Type B pancreatic cell (in vitro differentiated cells): ENCODE results near the gene CNKSR3. TPM values are rescaled to one million over a fixed set of nuclear protein-coding genes. Genes with fewer than 3 reads are reported as not detected.
A peak's percentile ranks its signal among the peaks of the same experiment; 100 is the strongest.

Experiments used
- DNase-seq: peaks from one replicate; pipeline ENCODE4 v3.0.0; 2021; ENCODE audit warnings: mixed read lengths; ENCODE audit not compliant: unreplicated experiment; ENCODE audit errors: extremely low spot score
- H3K27ac Mint-ChIP-seq: 2 replicates; pipeline ENCODE4 v1.8.0; 2021; ENCODE audit warnings: mild to moderate bottlenecking, mixed read lengths
- H3K27me3 Mint-ChIP-seq: 2 replicates; pipeline ENCODE4 v1.8.0; 2021; ENCODE audit warnings: mixed read lengths
- H3K36me3 Mint-ChIP-seq: 2 replicates; pipeline ENCODE4 v1.8.0; 2021; ENCODE audit warnings: mixed read lengths
- H3K4me1 Mint-ChIP-seq: one replicate; pipeline ENCODE4 v1.8.0; 2021; ENCODE audit warnings: mixed read lengths; ENCODE audit not compliant: unreplicated experiment
- H3K4me3 Mint-ChIP-seq: 2 replicates; pipeline ENCODE4 v1.8.0; 2021; ENCODE audit warnings: mild to moderate bottlenecking, mixed read lengths
- H3K9me3 Mint-ChIP-seq: 2 replicates; pipeline ENCODE4 v1.8.0; 2021; ENCODE audit warnings: mixed read lengths
- total RNA-seq: library from RNA; stranded (reverse); gene quantifications from 2 replicates; pipeline ENCODE4 v1.2.1, GENCODE V29; 2021; ENCODE audit warnings: low replicate concordance
- TF ChIP-seq, protein P1 (sequence below): fragments of 200-600 bp; sonication (generic); conservative IDR thresholded peaks from 2 replicates; pipeline ENCODE4 v1.5.0; 2021; ENCODE audit warnings: antibody characterized with exemption, mild to moderate bottlenecking

CNKSR3 gene
- total RNA-seq, 1 donor from 2014 or later: 31.0 TPM

DNA sequence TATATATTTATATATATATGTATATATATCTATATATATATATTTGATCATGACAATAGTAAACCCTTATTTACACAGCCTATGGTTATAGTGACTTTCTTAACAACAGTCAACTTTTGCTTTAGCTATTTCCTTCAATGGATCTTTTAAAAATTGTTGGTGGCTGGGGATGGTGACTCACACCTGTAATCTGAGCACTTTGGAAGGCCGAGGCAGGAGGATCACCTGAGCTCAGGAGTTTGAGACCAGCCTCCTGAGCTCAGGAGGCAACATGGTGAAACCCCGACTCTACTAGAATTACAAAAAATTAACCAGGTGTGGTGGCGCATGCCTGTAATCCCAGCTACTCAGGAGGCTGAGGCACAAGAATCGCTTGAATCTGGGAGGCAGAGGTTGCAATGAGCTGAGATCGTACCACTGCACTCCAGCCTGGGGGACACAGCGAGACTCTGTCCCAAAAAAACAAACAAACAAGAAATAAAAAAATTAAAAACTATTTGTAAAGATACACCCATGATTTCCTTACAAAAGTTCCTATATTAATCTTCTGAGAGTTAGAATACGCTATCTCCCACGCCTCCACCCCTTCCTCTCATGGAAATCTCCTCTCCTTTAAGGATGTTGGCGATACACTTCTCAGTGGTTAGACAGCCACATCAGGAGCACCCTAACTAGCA, 29.2 kb upstream of the CNKSR3 start:
- H3K27ac Mint-ChIP-seq: no peak overlapping the region
- peaks cover 39% of the 10 kb centered on the region for H3K4me1 Mint-ChIP-seq
- H3K9me3 Mint-ChIP-seq: no peaks in the 10 kb centered on the region
- H3K4me3 Mint-ChIP-seq: no peak overlapping the region
- H3K27me3 Mint-ChIP-seq: no peaks in the 10 kb centered on the region
- TF ChIP-seq, protein P1, sequence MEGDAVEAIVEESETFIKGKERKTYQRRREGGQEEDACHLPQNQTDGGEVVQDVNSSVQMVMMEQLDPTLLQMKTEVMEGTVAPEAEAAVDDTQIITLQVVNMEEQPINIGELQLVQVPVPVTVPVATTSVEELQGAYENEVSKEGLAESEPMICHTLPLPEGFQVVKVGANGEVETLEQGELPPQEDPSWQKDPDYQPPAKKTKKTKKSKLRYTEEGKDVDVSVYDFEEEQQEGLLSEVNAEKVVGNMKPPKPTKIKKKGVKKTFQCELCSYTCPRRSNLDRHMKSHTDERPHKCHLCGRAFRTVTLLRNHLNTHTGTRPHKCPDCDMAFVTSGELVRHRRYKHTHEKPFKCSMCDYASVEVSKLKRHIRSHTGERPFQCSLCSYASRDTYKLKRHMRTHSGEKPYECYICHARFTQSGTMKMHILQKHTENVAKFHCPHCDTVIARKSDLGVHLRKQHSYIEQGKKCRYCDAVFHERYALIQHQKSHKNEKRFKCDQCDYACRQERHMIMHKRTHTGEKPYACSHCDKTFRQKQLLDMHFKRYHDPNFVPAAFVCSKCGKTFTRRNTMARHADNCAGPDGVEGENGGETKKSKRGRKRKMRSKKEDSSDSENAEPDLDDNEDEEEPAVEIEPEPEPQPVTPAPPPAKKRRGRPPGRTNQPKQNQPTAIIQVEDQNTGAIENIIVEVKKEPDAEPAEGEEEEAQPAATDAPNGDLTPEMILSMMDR: no peak
- H3K36me3 Mint-ChIP-seq: no peaks in the 10 kb centered on the region
- no peak for DNase-seq

DNA sequence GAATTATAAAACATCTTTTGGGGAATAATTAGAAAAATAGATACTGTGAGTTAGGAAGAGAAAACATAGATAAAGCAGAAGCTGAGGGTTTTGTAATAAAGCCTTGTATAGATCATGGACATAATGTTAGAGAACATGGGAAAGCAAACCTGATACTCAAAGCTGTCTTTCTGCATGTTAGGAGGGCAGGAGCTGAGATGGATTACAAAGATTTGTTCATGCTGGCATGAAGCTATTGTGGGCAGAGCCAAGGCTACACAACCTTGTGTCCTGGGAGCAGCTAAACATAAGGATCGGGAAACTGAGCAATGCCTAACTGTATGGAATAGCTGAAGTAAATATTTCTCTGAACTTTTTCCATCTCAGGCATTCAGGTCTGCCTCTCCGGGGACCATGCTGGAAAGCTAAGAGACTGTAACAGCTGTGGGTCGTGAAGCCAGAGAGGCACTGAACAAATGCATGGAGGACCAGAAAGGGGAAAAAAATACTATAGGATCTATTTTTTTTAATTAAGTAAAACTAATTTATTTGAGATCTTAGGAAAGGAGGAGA, 28.2 kb upstream of the CNKSR3 start:
- no peak overlapping the region for H3K4me3 Mint-ChIP-seq
- DNase-seq: no peak
- no peaks in the 10 kb centered on the region for H3K36me3 Mint-ChIP-seq
- no peaks in the 10 kb centered on the region for H3K9me3 Mint-ChIP-seq
- H3K4me1 Mint-ChIP-seq: peaks cover 39% of the 10 kb centered on the region
- H3K27me3 Mint-ChIP-seq: no peaks in the 10 kb centered on the region
- TF ChIP-seq, protein P1: no peak
- no peak overlapping the region for H3K27ac Mint-ChIP-seq

DNA sequence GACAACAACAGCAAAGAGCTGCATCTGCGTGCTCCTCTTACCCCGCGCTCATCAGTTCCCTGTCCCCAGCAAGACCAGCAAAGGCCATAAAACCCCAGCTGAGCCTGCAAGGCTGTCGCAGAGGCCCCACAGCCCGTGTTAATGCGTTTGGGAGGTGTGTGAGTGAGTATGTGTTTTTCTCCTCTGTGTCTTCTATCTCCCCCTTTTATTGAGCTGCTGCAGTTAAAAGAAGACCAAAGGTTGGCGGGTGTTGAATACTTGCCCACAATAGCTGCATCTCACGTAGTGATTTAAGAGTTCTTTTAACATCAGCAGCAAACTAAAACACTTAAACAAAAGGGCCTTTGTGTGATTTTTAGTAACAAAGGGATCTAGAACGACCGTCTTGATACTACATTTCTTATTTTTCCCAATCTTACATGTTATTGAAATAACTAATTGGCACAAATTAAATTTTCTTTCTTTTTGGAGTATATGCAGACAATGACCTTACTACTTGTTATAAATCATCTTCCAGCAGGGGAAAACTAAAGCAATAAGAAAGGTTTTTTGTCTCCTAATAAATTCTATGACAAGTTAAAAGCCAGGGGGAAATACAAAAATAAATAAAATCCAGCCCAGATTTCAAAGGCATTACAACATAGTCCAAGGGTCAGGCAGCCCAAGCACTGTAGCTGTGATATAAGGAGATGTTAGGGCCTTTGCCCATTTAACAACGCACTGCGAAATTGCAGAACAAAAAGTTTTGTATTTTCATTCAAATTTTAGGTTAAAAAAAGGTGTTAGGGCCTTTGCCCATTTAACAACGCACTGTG, 27.2 kb upstream of the CNKSR3 start:
- peak overlapping the region; percentile 23 for H3K4me3 Mint-ChIP-seq
- H3K27me3 Mint-ChIP-seq: no peaks in the 10 kb centered on the region
- H3K4me1 Mint-ChIP-seq: peaks cover 30% of the 10 kb centered on the region
- no peaks in the 10 kb centered on the region for H3K9me3 Mint-ChIP-seq
- H3K27ac Mint-ChIP-seq: peak overlapping the region; percentile 75
- H3K36me3 Mint-ChIP-seq: no peaks in the 10 kb centered on the region
- TF ChIP-seq, protein P1: no peak
- DNase-seq: no peak

DNA sequence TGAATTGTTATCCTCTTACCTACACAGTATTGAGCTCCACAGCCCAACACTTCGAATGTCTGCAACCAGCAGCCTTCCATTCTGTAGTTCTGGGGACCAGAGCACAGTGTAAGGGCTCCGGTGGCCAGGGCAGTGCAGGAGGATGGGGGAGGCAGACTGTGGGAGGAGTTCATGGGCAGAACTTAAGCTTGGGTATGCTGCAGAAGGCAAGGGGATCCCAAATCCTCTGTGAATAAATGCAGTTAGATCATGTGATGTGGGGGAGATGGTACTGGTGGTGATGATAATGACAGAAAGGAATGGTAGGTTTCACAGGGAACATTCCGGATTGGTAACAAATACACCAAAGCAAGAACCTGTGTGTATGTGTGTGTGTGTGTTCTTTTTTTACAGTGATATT, 26.5 kb upstream of the CNKSR3 start:
- Mint-ChIP-seq H3K9me3 (no peaks in the 10 kb centered on the region), H3K36me3 (no peaks in the 10 kb centered on the region), H3K4me1 (peaks cover 26% of the 10 kb centered on the region), H3K27me3 (no peaks in the 10 kb centered on the region), H3K27ac (no peak overlapping the region), H3K4me3 (no peak overlapping the region)
- TF ChIP-seq, protein P1: no peak
- DNase-seq: no peak

DNA sequence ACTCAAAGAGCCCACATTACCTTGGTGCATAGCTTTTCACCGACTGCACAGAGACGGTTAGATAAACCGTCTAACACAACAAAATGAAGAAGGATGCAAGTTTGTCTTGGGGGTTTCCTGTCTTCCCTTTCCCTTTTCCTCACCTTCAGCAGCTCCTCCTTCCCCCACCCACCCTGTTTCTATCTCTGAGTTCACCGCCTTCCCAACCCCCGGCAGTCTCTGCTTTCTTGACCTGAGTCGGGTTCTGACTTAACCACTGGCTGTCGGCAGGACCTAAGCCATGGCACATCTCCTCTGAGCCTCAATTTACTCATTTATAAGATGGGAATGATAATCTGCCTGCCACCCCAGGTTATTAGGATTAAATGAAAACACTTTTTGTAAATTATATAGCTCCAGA, 25.8 kb upstream of the CNKSR3 start:
- Mint-ChIP-seq H3K9me3 (no peaks in the 10 kb centered on the region), H3K4me3 (no peak overlapping the region), H3K36me3 (no peaks in the 10 kb centered on the region), H3K27ac (no peak overlapping the region), H3K4me1 (peaks cover 23% of the 10 kb centered on the region), H3K27me3 (no peaks in the 10 kb centered on the region)
- TF ChIP-seq, protein P1: no peak
- no peak for DNase-seq
